HG03439 (cell line): Measurements from ENCODE around the gene PFDN5.

Experiments
- ATAC-seq: cut with Tn5 transposase; IDR thresholded peaks from one replicate; pipeline ENCODE4 v1.9.1; 2021; ENCODE audit warnings: mild to moderate bottlenecking, moderate library complexity; ENCODE audit not compliant: unreplicated experiment

Gene PFDN5

DNA sequence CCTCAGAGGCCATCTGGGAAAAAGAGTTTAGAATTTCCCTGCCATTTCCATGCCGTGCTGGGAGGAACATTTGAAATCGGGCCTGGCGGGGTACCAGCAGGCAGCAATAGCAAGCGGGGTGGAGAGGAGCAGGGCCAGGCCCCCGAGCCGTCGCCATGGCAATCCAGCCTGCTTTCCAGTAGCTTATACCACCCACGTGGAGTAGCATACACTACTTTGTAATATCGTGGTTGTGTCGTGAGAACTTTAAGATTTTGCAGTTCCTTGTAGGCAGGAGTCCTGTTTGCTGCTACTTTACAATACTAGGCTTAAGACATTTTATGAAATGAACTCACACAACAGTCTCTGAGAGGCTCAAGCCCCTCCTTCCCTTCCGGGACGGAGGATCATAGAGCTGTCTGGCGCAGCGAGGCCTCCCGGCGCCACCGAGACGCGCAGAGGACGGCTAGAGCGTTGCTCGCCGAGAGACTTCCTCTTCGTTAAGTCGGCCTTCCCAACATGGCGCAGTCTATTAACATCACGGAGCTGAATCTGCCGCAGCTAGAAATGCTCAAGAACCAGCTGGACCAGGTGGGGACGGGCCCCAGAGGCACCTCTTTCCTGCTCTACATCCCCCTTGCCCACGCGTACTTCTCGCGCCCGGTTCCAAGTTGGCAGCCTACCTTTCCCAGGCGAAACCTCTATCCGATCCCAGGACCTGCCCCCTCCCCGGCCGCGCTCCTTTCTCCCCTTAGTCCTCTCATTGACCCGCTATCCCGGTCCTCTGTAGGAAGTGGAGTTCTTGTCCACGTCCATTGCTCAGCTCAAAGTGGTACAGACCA, at the start of gene PFDN5:
Gene PFDN5, plus strand, starts transcription at position 473 of the 821 bp plus-strand sequence. Its CDS starts 26 bp downstream, at position 499.
- ATAC-seq: peak; percentile 71

DNA sequence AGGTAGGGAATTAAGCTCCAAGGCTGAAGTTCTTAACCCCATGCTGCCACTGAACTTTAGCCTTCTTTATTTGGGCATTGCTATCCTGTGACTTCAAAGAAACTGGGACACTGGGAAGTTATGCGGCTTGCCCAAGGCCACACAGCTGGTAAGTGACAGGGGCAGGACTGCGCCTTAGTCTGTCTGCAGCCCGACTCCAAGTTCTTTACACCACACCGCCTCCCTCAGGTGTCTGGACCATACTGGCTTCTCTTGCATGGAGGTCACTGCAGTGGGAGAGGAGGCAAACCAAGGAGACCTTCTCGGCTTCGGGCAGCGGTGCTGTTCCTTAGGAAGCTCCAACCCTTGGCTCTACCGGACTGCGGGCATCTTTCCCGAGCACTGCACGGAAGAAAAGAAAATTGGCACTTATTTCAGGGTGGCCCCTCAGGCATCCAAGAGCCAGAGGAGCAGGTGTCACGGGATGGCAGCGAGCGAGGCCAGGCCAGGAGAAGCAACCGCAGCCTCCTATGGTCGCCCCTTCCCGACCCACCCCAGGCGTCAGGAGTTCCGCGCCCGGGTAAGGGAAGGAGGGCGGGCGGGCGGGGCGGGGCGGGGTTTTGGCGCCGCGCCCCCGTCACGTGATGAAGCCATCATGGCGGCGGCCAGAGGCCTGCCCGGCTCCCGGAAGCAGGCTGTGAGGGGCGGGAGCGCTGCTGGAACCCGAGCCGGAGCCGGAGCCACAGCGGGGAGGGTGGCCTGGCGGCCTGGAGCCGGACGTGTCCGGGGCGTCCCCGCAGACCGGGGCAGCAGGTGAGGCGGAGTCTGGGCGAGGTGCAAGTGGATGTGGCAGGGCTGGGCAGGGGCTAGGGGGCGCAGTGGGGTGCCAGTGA, 43.6 kb upstream of the PFDN5 start:
- peak; percentile 77 for ATAC-seq

DNA sequence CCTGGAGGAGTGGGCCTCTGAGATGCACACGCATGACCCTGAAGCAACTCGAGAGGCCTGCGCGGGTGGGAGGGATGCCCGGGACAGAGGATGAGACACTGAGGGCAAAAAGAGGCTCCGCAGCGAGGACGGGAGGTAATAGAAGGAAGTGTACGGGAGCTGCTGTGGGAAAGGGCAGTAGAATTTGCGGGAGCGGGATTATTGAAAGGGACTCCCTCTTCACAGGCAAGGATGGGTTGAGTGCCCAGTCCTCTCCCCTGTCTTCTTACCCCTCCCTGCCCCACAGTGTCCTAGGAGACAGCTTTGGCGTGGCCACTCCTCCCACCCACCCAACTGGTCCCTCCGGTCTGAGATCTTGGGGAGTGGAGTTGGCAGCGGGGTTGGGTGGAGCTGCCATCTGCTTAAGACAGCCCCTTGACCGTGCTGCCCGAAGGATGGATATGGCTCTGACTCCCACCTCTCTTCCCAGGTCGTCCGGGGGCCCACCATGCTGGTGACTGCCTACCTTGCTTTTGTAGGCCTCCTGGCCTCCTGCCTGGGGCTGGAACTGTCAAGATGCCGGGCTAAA, 42.9 kb upstream of the PFDN5 start:
- ATAC-seq: no peak

GRCh38 chr12:53253298-53253697, 42.0 kb upstream of the PFDN5 start:
- ATAC-seq: no peak

- ATAC-seq: no peak
Measured at GRCh38 chr12:53254816-53255545, 40.4 kb upstream of the PFDN5 start.

DNA sequence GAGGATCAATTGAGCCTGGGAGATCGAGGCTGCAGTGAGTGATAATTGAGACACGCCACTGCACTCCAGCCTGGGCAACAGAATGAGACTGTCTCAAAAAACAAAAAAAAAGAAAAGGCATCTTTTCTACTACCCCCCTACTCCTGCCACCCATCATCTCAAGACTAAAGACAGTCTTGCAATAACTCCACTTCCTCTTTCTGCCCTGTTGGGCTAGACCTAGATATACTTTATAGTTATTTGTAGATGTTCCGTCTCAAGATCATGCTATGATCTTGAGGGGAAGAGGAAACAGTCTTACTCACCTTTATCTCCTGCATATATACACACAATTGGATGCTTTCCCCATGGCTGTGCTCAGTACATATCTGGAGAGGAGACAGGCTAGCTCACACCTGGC, 39.3 kb upstream of the PFDN5 start:
- no peak for ATAC-seq

DNA sequence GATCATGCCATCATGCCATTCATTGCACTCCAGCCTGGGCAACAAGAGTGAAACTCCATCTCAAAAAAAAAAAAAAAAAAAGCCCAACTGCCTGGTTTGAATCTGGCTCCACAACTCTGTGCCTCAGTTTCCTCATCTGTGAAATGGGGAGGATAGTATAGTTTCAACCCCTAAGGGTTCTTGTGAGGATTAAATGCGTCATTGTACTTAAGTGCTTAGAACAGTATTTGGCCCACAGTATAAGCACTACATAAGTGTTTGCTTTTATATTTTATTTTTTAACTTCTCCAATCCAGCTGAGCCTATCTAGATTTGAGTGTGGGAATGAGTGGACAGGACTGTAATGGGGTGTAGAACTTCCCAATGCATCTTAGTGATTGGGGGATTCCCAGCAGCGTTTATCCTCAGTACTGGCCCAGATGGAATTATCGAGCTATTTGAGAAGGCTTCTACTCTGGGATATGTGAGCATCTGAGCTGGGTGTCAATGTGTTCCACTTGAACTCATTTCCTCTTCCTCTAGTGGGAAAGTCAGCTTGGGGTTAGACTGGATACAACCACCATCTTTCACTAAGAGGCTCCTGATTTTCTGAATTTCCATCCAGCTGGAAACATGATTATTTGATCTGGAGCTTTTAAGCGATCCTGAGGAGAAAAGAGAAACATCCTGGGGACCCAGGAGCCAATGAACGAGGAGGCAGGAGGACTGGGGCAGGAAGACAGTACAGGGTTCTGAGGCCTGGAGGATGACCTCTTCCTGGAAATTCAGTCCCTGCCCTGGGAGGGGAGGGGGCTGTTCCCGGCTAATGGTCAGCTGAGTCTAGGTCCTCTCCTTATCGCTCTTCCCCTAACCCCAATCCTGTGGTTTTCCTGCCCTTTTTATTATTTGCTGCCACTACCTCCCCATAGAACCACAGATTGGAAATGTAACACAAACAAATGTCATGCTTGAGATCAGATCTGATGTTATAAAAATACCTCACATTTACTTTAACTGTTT, 36.5 kb upstream of the PFDN5 start:
- ATAC-seq: no peak

GRCh38 chr12:53259891-53260290, 35.5 kb upstream of the PFDN5 start:
- no peak for ATAC-seq

GRCh38 chr12:53265783-53266182, 29.6 kb upstream of the PFDN5 start:
- no peak for ATAC-seq

GRCh38 chr12:53267306-53267998, 27.9 kb upstream of the PFDN5 start:
- no peak for ATAC-seq

GRCh38 chr12:53267999-53268629, 27.2 kb upstream of the PFDN5 start, which contains the start of gene ESPL1:
ESPL1 (plus strand) TSS chr12:53268299; CDS start chr12:53268767, 468 bp downstream.
- ATAC-seq: peak; percentile 78

DNA sequence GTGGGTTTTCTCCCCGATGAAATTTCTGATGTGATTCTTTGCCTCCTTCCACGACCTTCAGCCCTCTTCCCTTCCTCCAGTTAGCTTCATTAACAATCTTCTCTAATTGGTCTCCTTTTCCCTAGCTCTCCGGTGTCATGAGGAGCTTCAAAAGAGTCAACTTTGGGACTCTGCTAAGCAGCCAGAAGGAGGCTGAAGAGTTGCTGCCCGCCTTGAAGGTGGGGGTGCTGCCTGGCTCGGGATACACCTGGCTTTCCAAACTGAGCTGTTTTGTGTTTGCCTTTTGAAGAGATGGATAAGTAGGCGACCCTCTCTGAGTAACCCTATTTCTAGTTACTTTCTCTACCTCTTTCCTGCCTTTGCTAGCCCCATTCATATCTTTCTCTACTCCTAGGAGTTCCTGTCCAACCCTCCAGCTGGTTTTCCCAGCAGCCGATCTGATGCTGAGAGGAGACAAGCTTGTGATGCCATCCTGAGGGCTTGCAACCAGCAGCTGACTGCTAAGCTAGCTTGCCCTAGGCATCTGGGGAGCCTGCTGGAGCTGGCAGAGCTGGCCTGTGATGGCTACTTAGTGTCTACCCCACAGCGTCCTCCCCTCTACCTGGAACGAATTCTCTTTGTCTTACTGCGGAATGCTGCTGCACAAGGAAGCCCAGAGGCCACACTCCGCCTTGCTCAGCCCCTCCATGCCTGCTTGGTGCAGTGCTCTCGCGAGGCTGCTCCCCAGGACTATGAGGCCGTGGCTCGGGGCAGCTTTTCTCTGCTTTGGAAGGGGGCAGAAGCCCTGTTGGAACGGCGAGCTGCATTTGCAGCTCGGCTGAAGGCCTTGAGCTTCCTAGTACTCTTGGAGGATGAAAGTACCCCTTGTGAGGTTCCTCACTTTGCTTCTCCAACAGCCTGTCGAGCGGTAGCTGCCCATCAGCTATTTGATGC, 26.4 kb upstream of the PFDN5 start:
- no peak for ATAC-seq

- no peak for ATAC-seq
Measured at GRCh38 chr12:53274445-53274844, 20.9 kb upstream of the PFDN5 start.

DNA sequence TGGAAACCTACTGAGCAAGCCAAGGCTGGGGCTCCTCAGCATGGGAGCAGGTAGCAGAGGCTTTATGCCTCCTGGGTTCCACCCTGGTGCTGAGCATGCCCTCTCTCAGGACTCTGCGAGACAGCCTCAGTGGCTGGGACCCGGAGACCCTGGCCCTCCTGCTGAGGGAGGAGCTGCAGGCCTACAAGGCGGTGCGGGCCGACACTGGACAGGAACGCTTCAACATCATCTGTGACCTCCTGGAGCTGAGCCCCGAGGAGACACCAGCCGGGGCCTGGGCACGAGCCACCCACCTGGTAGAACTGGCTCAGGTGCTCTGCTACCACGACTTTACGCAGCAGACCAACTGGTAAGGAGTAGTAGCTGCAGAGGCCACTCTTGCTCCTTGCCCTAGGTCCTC, 18.8 kb upstream of the PFDN5 start:
- no peak for ATAC-seq

DNA sequence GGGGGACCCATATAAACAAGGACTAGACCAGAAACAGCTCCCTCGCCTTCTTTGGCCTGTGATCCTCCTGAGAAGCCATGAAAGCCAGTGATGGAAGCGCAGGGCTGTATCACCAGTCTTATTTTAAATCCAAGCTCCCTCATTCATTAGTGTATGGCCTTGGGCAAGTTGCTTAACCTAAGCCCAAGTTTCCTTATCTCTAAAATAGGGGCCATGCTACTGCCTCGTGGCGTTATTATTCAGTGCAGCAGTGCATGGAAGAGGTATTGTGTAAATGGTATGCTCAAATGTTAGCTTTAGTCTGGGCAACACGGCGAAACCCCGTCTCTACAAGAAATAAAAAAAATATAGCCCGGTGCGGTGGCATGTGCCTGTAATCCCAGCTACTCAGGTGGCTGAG, 17.4 kb upstream of the PFDN5 start:
- no peak for ATAC-seq

DNA sequence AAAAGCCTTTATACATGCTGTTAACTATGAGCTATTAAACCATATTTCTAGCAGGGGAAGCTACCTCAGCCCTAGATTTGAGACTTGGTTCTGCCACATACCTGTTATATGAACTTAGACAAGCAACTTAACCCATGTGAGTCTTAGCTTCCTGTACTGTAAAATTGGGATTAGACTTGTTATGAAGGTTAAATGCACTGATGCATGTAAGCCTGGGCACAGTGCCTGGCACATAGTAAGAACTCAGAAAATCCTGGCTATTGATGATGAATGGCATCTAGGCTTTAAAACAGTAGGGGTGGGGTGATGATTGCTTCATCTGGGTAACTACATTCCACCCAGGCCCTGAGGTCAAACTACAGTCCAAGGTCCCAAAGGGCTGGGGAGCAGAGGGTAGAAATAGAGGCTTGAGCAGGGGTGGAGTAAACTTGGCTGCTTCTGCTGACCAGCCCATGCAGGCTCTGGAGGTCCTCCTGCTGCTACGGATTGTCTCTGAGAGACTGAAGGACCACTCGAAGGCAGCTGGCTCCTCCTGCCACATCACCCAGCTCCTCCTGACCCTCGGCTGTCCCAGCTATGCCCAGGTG, 16.0 kb upstream of the PFDN5 start:
- no peak for ATAC-seq

GRCh38 chr12:53279888-53280498, 15.3 kb upstream of the PFDN5 start:
- ATAC-seq: no peak
